SK-N-SH (cell line): ENCODE measurements around the gene FADS1. TPM values are rescaled to one million over a fixed set of nuclear protein-coding genes. Genes with fewer than 3 reads are reported as not detected.

Experiments
- CTCF ChIA-PET: fragments of 300-600, 350-600 bp; formaldehyde crosslinking; extraction: SDS; loops from one replicate; lab custom pipeline; 2021; lab: Yijun Ruan, JAX
- POLR2A ChIA-PET: fragments of 350-600 bp; sonication (Branson Sonifier 250); formaldehyde crosslinking; extraction: SDS; loops from one replicate; lab custom pipeline; 2020; ENCODE audit warnings: antibody characterized with exemption, inconsistent platforms; lab: Yijun Ruan, JAX
- DNase-seq: peaks from one replicate; pipeline ENCODE4 v3.0.0; 2012
- H2AFZ ChIP-seq: fragments of 200-600 bp; sonication (generic); 2 replicates; pipeline ENCODE4 v1.8.1; 2016; ENCODE audit warnings: antibody characterized with exemption, mild to moderate bottlenecking, low read depth
- H3F3A ChIP-seq: fragments of 200-600 bp; sonication (generic); replicated peaks from 2 replicates; pipeline ENCODE3; 2016; ENCODE audit warnings: antibody characterized with exemption, mild to moderate bottlenecking; ENCODE audit not compliant: insufficient read depth
- H3K27ac ChIP-seq, 2 experiments: fragments of 200-500 bp in 1 of 2; fragments of 200-600 bp in 1 of 2; sonication (Bioruptor generic) in 1 of 2; sonication (generic), shearing (Covaris generic) in 1 of 2; 2 replicates each; pipeline versions ENCODE4 v1.5.1 to v1.6.1; 2014 to 2016; ENCODE audit warnings: low read depth in 2 of 2, inconsistent platforms in 1 of 2, low read length in 1 of 2, mild to moderate bottlenecking in 1 of 2, mixed read lengths in 1 of 2
- H3K27me3 ChIP-seq: fragments of 200-600 bp; sonication (generic), shearing (Covaris generic); 2 replicates; pipeline ENCODE4 v1.6.1; 2016; ENCODE audit warnings: mixed run types; ENCODE audit not compliant: insufficient read depth
- H3K36me3 ChIP-seq, 2 experiments: fragments of 200-500 bp in 1 of 2; fragments of 200-600 bp in 1 of 2; sonication (Bioruptor generic) in 1 of 2; sonication (generic) in 1 of 2; replicated peaks in 1 of 2; 2 replicates each; pipeline versions ENCODE3 to v1.5.1; 2014 to 2016; ENCODE audit warnings: low read length in 1 of 2, mild to moderate bottlenecking in 1 of 2; ENCODE audit not compliant: insufficient read depth in 2 of 2, control insufficient read depth in 1 of 2
- H3K4me1 ChIP-seq, 2 experiments: fragments of 200-500 bp in 1 of 2; fragments of 200-600 bp in 1 of 2; sonication (Bioruptor generic) in 1 of 2; sonication (generic), shearing (Covaris generic) in 1 of 2; 2 replicates each; pipeline versions ENCODE4 v1.5.1 to v1.6.1; 2014 to 2016; ENCODE audit warnings: low read depth in 1 of 2, low read length in 1 of 2, mixed run types in 1 of 2; ENCODE audit not compliant: insufficient read depth in 2 of 2, control insufficient read depth in 1 of 2
- H3K4me2 ChIP-seq: fragments of 200-600 bp; sonication (generic), shearing (Covaris generic); 2 replicates; pipeline ENCODE4 v1.6.1; 2017; ENCODE audit warnings: mixed run types
- H3K4me3 ChIP-seq, 2 experiments: fragments of 200-500 bp in 1 of 2; fragments of 200-600 bp in 1 of 2; sonication (Bioruptor generic) in 1 of 2; sonication (generic), shearing (Covaris generic) in 1 of 2; 2 replicates each; pipeline versions ENCODE4 v1.5.1 to v1.8.1; 2014 to 2016; ENCODE audit warnings: low read depth in 2 of 2, inconsistent platforms in 1 of 2, low read length in 1 of 2, mild to moderate bottlenecking in 1 of 2, mixed read lengths in 1 of 2, moderate library complexity in 1 of 2
- H3K79me2 ChIP-seq: fragments of 200-600 bp; sonication (generic); 2 replicates; pipeline ENCODE4 v1.8.1; 2017; ENCODE audit warnings: mild to moderate bottlenecking; ENCODE audit not compliant: insufficient read depth
- H3K9ac ChIP-seq: fragments of 200-600 bp; sonication (generic); 2 replicates; pipeline ENCODE4 v1.6.1; 2017; ENCODE audit warnings: mixed run types
- H3K9me2 ChIP-seq: fragments of 200-600 bp; sonication (generic); 2 replicates; pipeline ENCODE4 v1.6.1; 2017; ENCODE audit warnings: mixed run types
- H3K9me3 ChIP-seq: fragments of 200-600 bp; sonication (generic); 2 replicates; pipeline ENCODE4 v1.6.1; 2017; ENCODE audit warnings: mixed run types, mild to moderate bottlenecking, moderate library complexity
- H4K20me1 ChIP-seq: fragments of 200-600 bp; sonication (generic); 2 replicates; pipeline ENCODE4 v1.6.1; 2017; ENCODE audit warnings: mild to moderate bottlenecking, mixed run types; ENCODE audit not compliant: insufficient read depth
- CHD2 ChIP-seq: fragments of 150-350 bp; IDR thresholded peaks from 2 replicates; pipeline ENCODE4 v1.6.1; 2018; ENCODE audit warnings: low read length; ENCODE audit not compliant: partially characterized antibody
- EP300 ChIP-seq, 2 experiments: IDR thresholded peaks; 2 replicates each; pipeline versions ENCODE4 v1.4.0 to v1.6.1; 2012; ENCODE audit warnings: borderline replicate concordance in 1 of 2, low read depth in 1 of 2, low read length in 1 of 2
- GABPA ChIP-seq: IDR thresholded peaks from 2 replicates; pipeline ENCODE4 v1.4.0; 2012; ENCODE audit warnings: low read depth, mild to moderate bottlenecking
- MXI1 ChIP-seq: IDR thresholded peaks from 2 replicates; pipeline ENCODE4 v1.6.1; 2012; ENCODE audit warnings: mild to moderate bottlenecking, low read depth, low read length, improper control_type of control experiment
- NFIC ChIP-seq: IDR thresholded peaks from 2 replicates; pipeline ENCODE4 v1.4.0; 2012; ENCODE audit warnings: borderline replicate concordance
- RAD21 ChIP-seq: IDR thresholded peaks from 2 replicates; pipeline ENCODE4 v1.6.1; 2012; ENCODE audit warnings: mild to moderate bottlenecking, low read length
- RXRA ChIP-seq: IDR thresholded peaks from 2 replicates; pipeline ENCODE4 v1.4.0; 2012; ENCODE audit warnings: low read depth, mild to moderate bottlenecking, borderline replicate concordance
- TCF12 ChIP-seq: IDR thresholded peaks from 2 replicates; pipeline ENCODE4 v1.4.0; 2012
- YY1 ChIP-seq: IDR thresholded peaks from 2 replicates; pipeline ENCODE4 v1.4.0; 2012; ENCODE audit warnings: low read depth, mild to moderate bottlenecking
- WGBS: methylation state at CpG from one replicate; pipeline ENCODE4 v1.1.6; 2017; ENCODE audit warnings: low lambda C conversion rate; 5-methylcytosine and 5-hydroxymethylcytosine counted together
- polyA plus RNA-seq, 3 experiments: library from polyadenylated mRNA; depleted of rRNA; stranded (reverse); fragments of >200 nt; gene quantifications; 2 replicates each; pipeline ENCODE4 v1.2.3, GENCODE V29; 2012
- TF ChIP-seq, protein P1 (sequence below): IDR thresholded peaks from 2 replicates; pipeline ENCODE4 v1.4.0; 2012; ENCODE audit warnings: low read depth, borderline replicate concordance
- TF ChIP-seq, protein P2 (sequence below): fragments of 150-350 bp; IDR thresholded peaks from 2 replicates; pipeline ENCODE4 v1.6.1; 2017; ENCODE audit warnings: antibody characterized with exemption, low read length, low read depth, borderline replicate concordance
- TF ChIP-seq, protein P3 (sequence below): IDR thresholded peaks from 2 replicates; pipeline ENCODE4 v1.4.0; 2012; ENCODE audit warnings: low read depth, borderline replicate concordance
- TF ChIP-seq, protein P4 (sequence below): fragments of 200-600 bp; sonication (generic); IDR thresholded peaks from 2 replicates; pipeline ENCODE4 v1.6.1; 2017; ENCODE audit warnings: antibody characterized with exemption, mild to moderate bottlenecking, moderate library complexity
- TF ChIP-seq, protein P5 (sequence below): IDR thresholded peaks from 2 replicates; pipeline ENCODE4 v1.4.0; 2012; ENCODE audit warnings: low read depth

Gene FADS1
- polyA plus RNA-seq, 1 of the 3 experiments (the other 2 are of a cell fraction), result 20.6 TPM

DNA sequence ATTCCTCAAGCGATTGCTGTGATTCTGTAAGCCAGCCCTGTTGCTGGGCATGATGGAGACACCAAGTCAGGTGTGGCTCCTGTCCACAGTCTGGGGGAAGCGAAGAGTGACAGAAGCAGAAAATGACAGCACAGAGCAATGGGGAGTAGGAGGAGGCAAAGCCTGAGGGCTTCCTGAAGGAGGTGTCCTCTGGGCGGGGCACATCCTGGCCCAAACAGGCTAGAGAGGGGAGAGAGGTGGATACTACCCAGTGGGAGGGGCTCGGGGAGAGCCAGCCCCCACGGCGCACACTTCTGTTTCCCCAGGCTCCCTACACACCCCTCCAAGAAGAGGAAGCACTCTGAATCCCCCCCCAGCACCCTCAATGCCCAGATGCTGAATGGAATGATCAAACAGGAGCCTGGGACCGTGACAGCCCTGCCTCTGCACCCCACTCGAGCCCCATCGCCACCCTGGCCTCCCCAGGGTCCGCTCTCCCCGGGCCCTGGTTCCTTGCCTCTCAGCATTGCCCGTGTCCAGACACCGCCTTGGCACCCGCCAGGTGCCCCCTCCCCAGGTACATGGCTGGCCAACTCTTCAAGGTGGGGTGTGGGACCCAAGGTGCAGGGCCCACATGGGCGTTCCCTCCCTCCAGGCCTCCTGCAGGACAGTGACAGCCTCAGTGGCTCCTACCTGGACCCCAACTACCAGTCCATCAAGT lies 45.5 kb downstream of the FADS1 start:
- Histone ChIP-seq H3F3A (no peaks in the 10 kb centered on the region), H3K9me3 (no peaks in the 10 kb centered on the region), H4K20me1 (no peaks in the 10 kb centered on the region), H3K27me3 (no peaks in the 10 kb centered on the region), H3K36me3 (no peaks in the 10 kb centered on the region), H3K27ac (peak overlapping the region in 1 of 2 experiments; percentile 70; a peak in 1 of 4 replicates), H3K4me1 (peaks cover 0 to 36% of the 10 kb centered on the region in 2 experiments; a peak in 1 of 4 replicates), H2AFZ (no peak overlapping the region), H3K4me2 (no peak overlapping the region), H3K79me2 (no peaks in the 10 kb centered on the region), H3K4me3 (no peak overlapping the region), H3K9me2 (no peaks in the 10 kb centered on the region)
- CTCF ChIA-PET, result interaction anchor here (0.9 to 2.3 kb wide), 5 partner anchors 9 to 24 kb away, joined by 3 to 15 read pairs (median 4); partner anchors contain the start of gene TMEM258
- no peak for DNase-seq
- 95% methylated on average over 9 of the region's 15 CpGs for WGBS
- TF ChIP-seq TCF12, result no peak
- TF ChIP-seq EP300 (IDR thresholded peaks at IDR 0.05; ENCODE audit: borderline replicate concordance in 1 of 2, low read depth in 1 of 2, low read length in 1 of 2), result no peak
- TF ChIP-seq YY1, result no peak
- TF ChIP-seq MXI1, result no peak
- TF ChIP-seq RXRA, result no peak
- TF ChIP-seq, all 33 proteins: peak for 0
- POLR2A ChIA-PET, result no interaction called here
- no peak overlapping the region for H3K9ac ChIP-seq

DNA sequence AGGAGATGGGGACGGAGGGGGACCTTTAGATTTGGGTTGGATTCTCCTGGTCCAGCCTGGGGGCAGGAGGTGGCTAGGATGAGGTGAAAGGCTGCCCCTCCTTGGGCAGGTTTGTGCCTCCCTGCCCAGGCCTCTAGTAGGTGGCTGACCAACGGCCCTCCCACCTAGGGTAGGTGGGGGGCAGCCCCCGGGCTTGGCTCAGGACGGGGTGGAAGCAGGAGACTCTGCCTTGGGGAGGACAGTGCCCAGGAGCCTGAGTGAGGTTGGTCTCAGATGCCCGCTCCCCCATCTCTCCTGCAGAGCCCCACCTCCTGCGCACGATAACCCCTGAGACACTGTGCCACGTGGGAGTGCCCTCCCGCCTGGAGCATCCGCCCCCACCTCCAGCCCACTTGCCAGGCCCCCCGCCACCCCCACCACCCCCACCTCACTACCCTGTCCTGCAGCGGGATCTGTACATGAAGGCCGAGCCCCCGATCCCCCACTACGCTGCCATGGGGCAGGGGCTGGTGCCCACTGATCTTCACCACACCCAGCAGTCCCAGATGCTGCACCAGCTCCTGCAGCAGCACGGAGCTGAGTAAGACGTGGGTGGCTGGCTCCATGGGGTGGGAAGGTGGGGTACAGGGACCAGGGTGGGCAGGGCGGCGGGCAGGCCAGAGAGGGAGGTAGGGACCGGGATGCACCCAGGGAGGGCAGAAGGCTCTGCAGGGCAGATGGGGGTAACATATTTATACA lies 46.7 kb downstream of the FADS1 start:
- WGBS, result 79% methylated on average over 17 of the region's 20 CpGs
- ChIA-PET POLR2A (no interaction called here), CTCF (interaction anchor here (0.6 to 1.4 kb wide), 7 partner anchors 11 to 841 kb away, joined by 3 to 6 read pairs (median 4); partner anchors contain the start of gene TMEM258)
- Histone ChIP-seq H2AFZ (no peak overlapping the region), H3K9me2 (no peaks in the 10 kb centered on the region), H3K9me3 (no peaks in the 10 kb centered on the region), H3K36me3 (no peaks in the 10 kb centered on the region), H3K4me3 (no peak overlapping the region), H3K4me1 (peaks cover 0 to 38% of the 10 kb centered on the region in 2 experiments; a peak in 1 of 4 replicates), H3K9ac (no peak overlapping the region), H3K27me3 (no peaks in the 10 kb centered on the region), H3K27ac (no peak overlapping the region), H3K79me2 (no peaks in the 10 kb centered on the region), H3K4me2 (no peak overlapping the region), H3F3A (no peaks in the 10 kb centered on the region), H4K20me1 (no peaks in the 10 kb centered on the region)
- no peak for DNase-seq
- TF ChIP-seq, protein P1, sequence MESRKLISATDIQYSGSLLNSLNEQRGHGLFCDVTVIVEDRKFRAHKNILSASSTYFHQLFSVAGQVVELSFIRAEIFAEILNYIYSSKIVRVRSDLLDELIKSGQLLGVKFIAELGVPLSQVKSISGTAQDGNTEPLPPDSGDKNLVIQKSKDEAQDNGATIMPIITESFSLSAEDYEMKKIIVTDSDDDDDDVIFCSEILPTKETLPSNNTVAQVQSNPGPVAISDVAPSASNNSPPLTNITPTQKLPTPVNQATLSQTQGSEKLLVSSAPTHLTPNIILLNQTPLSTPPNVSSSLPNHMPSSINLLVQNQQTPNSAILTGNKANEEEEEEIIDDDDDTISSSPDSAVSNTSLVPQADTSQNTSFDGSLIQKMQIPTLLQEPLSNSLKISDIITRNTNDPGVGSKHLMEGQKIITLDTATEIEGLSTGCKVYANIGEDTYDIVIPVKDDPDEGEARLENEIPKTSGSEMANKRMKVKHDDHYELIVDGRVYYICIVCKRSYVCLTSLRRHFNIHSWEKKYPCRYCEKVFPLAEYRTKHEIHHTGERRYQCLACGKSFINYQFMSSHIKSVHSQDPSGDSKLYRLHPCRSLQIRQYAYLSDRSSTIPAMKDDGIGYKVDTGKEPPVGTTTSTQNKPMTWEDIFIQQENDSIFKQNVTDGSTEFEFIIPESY, result no peak
- TF ChIP-seq, protein P2, sequence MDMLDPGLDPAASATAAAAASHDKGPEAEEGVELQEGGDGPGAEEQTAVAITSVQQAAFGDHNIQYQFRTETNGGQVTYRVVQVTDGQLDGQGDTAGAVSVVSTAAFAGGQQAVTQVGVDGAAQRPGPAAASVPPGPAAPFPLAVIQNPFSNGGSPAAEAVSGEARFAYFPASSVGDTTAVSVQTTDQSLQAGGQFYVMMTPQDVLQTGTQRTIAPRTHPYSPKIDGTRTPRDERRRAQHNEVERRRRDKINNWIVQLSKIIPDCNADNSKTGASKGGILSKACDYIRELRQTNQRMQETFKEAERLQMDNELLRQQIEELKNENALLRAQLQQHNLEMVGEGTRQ, result no peak
- TF ChIP-seq, protein P3, sequence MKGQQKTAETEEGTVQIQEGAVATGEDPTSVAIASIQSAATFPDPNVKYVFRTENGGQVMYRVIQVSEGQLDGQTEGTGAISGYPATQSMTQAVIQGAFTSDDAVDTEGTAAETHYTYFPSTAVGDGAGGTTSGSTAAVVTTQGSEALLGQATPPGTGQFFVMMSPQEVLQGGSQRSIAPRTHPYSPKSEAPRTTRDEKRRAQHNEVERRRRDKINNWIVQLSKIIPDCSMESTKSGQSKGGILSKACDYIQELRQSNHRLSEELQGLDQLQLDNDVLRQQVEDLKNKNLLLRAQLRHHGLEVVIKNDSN, result no peak
- no peak for TF ChIP-seq EP300 (IDR thresholded peaks at IDR 0.05; ENCODE audit: borderline replicate concordance in 1 of 2, low read depth in 1 of 2, low read length in 1 of 2)
- TF ChIP-seq, protein P4, sequence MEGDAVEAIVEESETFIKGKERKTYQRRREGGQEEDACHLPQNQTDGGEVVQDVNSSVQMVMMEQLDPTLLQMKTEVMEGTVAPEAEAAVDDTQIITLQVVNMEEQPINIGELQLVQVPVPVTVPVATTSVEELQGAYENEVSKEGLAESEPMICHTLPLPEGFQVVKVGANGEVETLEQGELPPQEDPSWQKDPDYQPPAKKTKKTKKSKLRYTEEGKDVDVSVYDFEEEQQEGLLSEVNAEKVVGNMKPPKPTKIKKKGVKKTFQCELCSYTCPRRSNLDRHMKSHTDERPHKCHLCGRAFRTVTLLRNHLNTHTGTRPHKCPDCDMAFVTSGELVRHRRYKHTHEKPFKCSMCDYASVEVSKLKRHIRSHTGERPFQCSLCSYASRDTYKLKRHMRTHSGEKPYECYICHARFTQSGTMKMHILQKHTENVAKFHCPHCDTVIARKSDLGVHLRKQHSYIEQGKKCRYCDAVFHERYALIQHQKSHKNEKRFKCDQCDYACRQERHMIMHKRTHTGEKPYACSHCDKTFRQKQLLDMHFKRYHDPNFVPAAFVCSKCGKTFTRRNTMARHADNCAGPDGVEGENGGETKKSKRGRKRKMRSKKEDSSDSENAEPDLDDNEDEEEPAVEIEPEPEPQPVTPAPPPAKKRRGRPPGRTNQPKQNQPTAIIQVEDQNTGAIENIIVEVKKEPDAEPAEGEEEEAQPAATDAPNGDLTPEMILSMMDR, result no peak
- TF ChIP-seq NFIC, result no peak
- no peak for TF ChIP-seq MXI1
- no peak for TF ChIP-seq RAD21
- no peak for TF ChIP-seq CHD2
- TF ChIP-seq GABPA, result no peak
- TF ChIP-seq, protein P5, sequence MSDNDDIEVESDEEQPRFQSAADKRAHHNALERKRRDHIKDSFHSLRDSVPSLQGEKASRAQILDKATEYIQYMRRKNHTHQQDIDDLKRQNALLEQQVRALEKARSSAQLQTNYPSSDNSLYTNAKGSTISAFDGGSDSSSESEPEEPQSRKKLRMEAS, result no peak
